ENCODE results near the gene TCN2. TPM values are rescaled to one million over a fixed set of nuclear protein-coding genes. Genes with fewer than 3 reads are reported as not detected.
"Not testable (repeated sequence)": the region's sequence is repeated elsewhere in the genome, so short reads cannot be mapped to it uniquely, and the experiment has no call there.

Gene TCN2
- total RNA-seq, 1 donor from 2014 or later, result 33.9 TPM

DNA sequence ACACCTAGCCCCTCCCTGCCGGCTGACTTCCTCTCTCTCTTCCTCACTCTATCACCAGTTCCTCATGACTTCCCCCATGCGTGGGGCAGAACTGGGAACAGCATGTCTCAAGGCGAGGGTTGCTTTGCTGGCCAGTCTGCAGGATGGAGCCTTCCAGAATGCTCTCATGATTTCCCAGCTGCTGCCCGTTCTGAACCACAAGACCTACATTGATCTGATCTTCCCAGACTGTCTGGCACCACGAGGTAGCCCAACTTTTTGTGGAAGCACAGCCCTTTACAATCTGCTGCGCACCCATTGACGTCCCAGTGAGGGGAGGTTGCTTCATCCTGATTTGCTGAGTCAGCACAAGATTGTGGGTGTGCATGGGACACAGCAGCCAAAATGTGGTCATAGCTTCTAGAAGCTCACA is 8.6 kb downstream of the TCN2 start:
- H3K9me3 Mint-ChIP-seq, result no peaks in the 10 kb centered on the region
- H3K27me3 Mint-ChIP-seq (ENCODE audit: insufficient read depth, low read depth), result peaks cover 5% of the 10 kb centered on the region

DNA sequence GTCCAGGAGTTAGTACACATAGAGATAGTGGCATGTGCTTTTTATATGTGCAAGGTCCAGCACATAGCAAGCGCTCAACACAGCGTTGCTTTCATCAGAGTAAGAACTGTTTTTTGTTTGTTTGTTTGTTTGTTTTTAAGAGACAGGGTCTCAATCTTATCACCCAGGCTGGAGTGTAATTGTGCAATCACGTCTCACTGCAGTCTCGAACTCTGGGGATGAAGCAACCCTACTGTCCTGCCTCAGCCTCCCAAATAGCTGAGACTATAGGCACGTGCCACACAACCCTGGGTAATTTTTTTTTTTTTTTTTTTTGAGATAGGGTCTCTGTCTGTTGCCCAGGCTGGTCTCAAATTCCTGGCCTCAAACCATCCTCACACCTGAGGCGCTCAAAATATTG is 10.8 kb downstream of the TCN2 start:
- TF ChIP-seq EZH2 (IDR thresholded peaks at IDR 0.05) (no peak), CTCF (IDR thresholded peaks at IDR 0.05) (no peak), EZH2phosphoT487 (IDR thresholded peaks at IDR 0.05) (no peak)
- peaks cover 27% of the 10 kb centered on the region for H3K36me3 Mint-ChIP-seq
- no peaks in the 10 kb centered on the region for H3K4me1 Mint-ChIP-seq
- Histone ChIP-seq H4K20me1 (ENCODE audit: low read depth) (no peaks in the 10 kb centered on the region), H3K9ac (no peak overlapping the region), H2AFZ (replicated peaks) (no peak overlapping the region), H3K4me1 (no peaks in the 10 kb centered on the region), H3K27me3 (no peaks in the 10 kb centered on the region), H3F3A (ENCODE audit: low read depth) (no peaks in the 10 kb centered on the region), H3K4me3 (no peak overlapping the region), H3K27ac (no peak overlapping the region), H3K9me3 (ENCODE audit: low read depth) (no peaks in the 10 kb centered on the region), H3K79me2 (ENCODE audit: low read depth) (no peaks in the 10 kb centered on the region), H3K4me2 (no peak overlapping the region), H3K36me3 (peaks cover 4% of the 10 kb centered on the region)
- H3K9me3 Mint-ChIP-seq, result no peaks in the 10 kb centered on the region
- H3K27me3 Mint-ChIP-seq (ENCODE audit: insufficient read depth, low read depth), result no peaks in the 10 kb centered on the region
- H3K27ac Mint-ChIP-seq, result no peak overlapping the region
- DNase-seq (ENCODE audit: low spot score), result no peak
- H3K4me3 Mint-ChIP-seq, result no peak overlapping the region

More for the DNA sequence above, 8.6 kb downstream of the TCN2 start:
- H3K36me3 ChIP-seq, result peaks cover 4% of the 10 kb centered on the region
- no peak overlapping the region for H3K27ac ChIP-seq
- no peak overlapping the region for H3K4me3 Mint-ChIP-seq
- H3K4me1 Mint-ChIP-seq, result no peaks in the 10 kb centered on the region
- H4K20me1 ChIP-seq (ENCODE audit: low read depth), result no peaks in the 10 kb centered on the region
- TF ChIP-seq CTCF (IDR thresholded peaks at IDR 0.05) (no peak), EZH2phosphoT487 (IDR thresholded peaks at IDR 0.05) (no peak), EZH2 (IDR thresholded peaks at IDR 0.05) (no peak)
- peak overlapping the region; percentile 7 for H3K27ac Mint-ChIP-seq
- H2AFZ ChIP-seq (replicated peaks), result no peak overlapping the region
- no peak overlapping the region for H3K9ac ChIP-seq
- no peak overlapping the region for H3K4me3 ChIP-seq
- no peaks in the 10 kb centered on the region for H3K27me3 ChIP-seq
- H3K36me3 Mint-ChIP-seq, result peaks cover 26% of the 10 kb centered on the region
- H3K4me1 ChIP-seq, result no peaks in the 10 kb centered on the region
- H3K4me2 ChIP-seq, result no peak overlapping the region
- DNase-seq (ENCODE audit: low spot score), result no peak
- no peaks in the 10 kb centered on the region for H3K79me2 ChIP-seq (ENCODE audit: low read depth)
- H3F3A ChIP-seq (ENCODE audit: low read depth), result no peaks in the 10 kb centered on the region
- H3K9me3 ChIP-seq (ENCODE audit: low read depth), result no peaks in the 10 kb centered on the region

GRCh38 chr22:30619909-30620308 is 12.9 kb downstream of the TCN2 start:
- H3K4me3 Mint-ChIP-seq; H2AFZ ChIP-seq (replicated peaks); H3K79me2 ChIP-seq (ENCODE audit: low read depth); H3K9me3 ChIP-seq (ENCODE audit: low read depth); H3K4me1 Mint-ChIP-seq; H3K27me3 ChIP-seq; H3K36me3 ChIP-seq; H4K20me1 ChIP-seq (ENCODE audit: low read depth); DNase-seq (ENCODE audit: low spot score); H3K9me3 Mint-ChIP-seq; H3F3A ChIP-seq (ENCODE audit: low read depth); H3K9ac ChIP-seq; H3K27ac Mint-ChIP-seq; H3K27me3 Mint-ChIP-seq (ENCODE audit: insufficient read depth, low read depth); H3K4me3 ChIP-seq; H3K4me1 ChIP-seq; H3K27ac ChIP-seq; H3K4me2 ChIP-seq: not testable (repeated sequence)
- peaks cover 25% of the 10 kb centered on the region for H3K36me3 Mint-ChIP-seq

DNA sequence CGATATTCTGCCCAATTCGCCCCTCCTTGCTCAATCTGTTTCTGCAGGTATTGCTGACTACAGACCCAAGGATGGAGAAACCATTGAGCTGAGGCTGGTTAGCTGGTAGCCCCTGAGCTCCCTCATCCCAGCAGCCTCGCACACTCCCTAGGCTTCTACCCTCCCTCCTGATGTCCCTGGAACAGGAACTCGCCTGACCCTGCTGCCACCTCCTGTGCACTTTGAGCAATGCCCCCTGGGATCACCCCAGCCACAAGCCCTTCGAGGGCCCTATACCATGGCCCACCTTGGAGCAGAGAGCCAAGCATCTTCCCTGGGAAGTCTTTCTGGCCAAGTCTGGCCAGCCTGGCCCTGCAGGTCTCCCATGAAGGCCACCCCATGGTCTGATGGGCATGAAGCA is 19.4 kb downstream of the TCN2 start:
- no peak overlapping the region for H3K4me3 ChIP-seq
- H3K9ac ChIP-seq, result no peak overlapping the region
- no peaks in the 10 kb centered on the region for H4K20me1 ChIP-seq (ENCODE audit: low read depth)
- no peak overlapping the region for H3K27ac ChIP-seq
- no peak for TF ChIP-seq CTCF (IDR thresholded peaks at IDR 0.05)
- no peak for TF ChIP-seq EZH2phosphoT487 (IDR thresholded peaks at IDR 0.05)
- no peak for TF ChIP-seq EZH2 (IDR thresholded peaks at IDR 0.05)
- Mint-ChIP-seq H3K9me3 (peaks cover 2% of the 10 kb centered on the region), H3K27me3 (ENCODE audit: insufficient read depth, low read depth) (peaks cover 3% of the 10 kb centered on the region), H3K4me1 (no peaks in the 10 kb centered on the region), H3K27ac (no peak overlapping the region), H3K4me3 (no peak overlapping the region), H3K36me3 (peaks cover 7% of the 10 kb centered on the region)
- no peaks in the 10 kb centered on the region for H3K36me3 ChIP-seq
- DNase-seq (ENCODE audit: low spot score), result no peak
- H3K4me2 ChIP-seq, result no peak overlapping the region
- no peaks in the 10 kb centered on the region for H3K9me3 ChIP-seq (ENCODE audit: low read depth)
- H3F3A ChIP-seq (ENCODE audit: low read depth), result peaks cover 4% of the 10 kb centered on the region
- H2AFZ ChIP-seq (replicated peaks), result no peak overlapping the region
- no peaks in the 10 kb centered on the region for H3K27me3 ChIP-seq
- H3K79me2 ChIP-seq (ENCODE audit: low read depth), result no peaks in the 10 kb centered on the region
- no peaks in the 10 kb centered on the region for H3K4me1 ChIP-seq

Data from neural progenitor cell (in vitro differentiated cells).